Measurements from ENCODE around the gene RERE. TPM values are rescaled to one million over a fixed set of nuclear protein-coding genes. Genes with fewer than 3 reads are reported as not detected.
"Not testable (repeated sequence)": the region's sequence is repeated elsewhere in the genome, so short reads cannot be mapped to it uniquely, and the experiment has no call there.

Gene RERE
- total RNA-seq, 1 experiment from 2014 or later = 14.9 TPM

- DNase-seq (ENCODE audit: low read depth) = no peak
These were observed 176.0 kb downstream of the RERE start for GRCh38 chr1:8641377-8641997.

GRCh38 chr1:8640950-8641349, 176.5 kb downstream of the RERE start:
- no peak for DNase-seq (ENCODE audit: low read depth)

GRCh38 chr1:8639148-8639547, 178.3 kb downstream of the RERE start:
- DNase-seq (ENCODE audit: low read depth) = no peak

- DNase-seq (ENCODE audit: low read depth) = no peak
These were observed 183.5 kb downstream of the RERE start for GRCh38 chr1:8633741-8634501.

GRCh38 chr1:8632102-8632501, 185.3 kb downstream of the RERE start:
- DNase-seq (ENCODE audit: low read depth) = no peak

- DNase-seq (ENCODE audit: low read depth) = peak; percentile 43
These were observed 186.3 kb downstream of the RERE start for GRCh38 chr1:8631163-8631562.

- peak; percentile 34 for DNase-seq (ENCODE audit: low read depth)
These were observed 188.0 kb downstream of the RERE start for GRCh38 chr1:8629241-8630091.

- no peak for DNase-seq (ENCODE audit: low read depth)
These were observed 188.8 kb downstream of the RERE start for GRCh38 chr1:8628606-8629005.

- no peak for DNase-seq (ENCODE audit: low read depth)
These were observed 189.7 kb downstream of the RERE start for GRCh38 chr1:8627728-8628127.

- DNase-seq (ENCODE audit: low read depth) = peak; percentile 95
These were observed 191.2 kb downstream of the RERE start for GRCh38 chr1:8625981-8626898.

GRCh38 chr1:8625491-8625890, 191.9 kb downstream of the RERE start:
- no peak for DNase-seq (ENCODE audit: low read depth)

- not testable (repeated sequence) for DNase-seq (ENCODE audit: low read depth)
These were observed 193.7 kb downstream of the RERE start for GRCh38 chr1:8623651-8624192.

- not testable (repeated sequence) for DNase-seq (ENCODE audit: low read depth)
These were observed 195.6 kb downstream of the RERE start for GRCh38 chr1:8621785-8622348.

- DNase-seq (ENCODE audit: low read depth) = not testable (repeated sequence)
These were observed 196.3 kb downstream of the RERE start for GRCh38 chr1:8621034-8621582.

GRCh38 chr1:8619917-8620502, 197.4 kb downstream of the RERE start:
- DNase-seq (ENCODE audit: low read depth) = not testable (repeated sequence)

GRCh38 chr1:8619419-8619818, 198.0 kb downstream of the RERE start:
- DNase-seq (ENCODE audit: low read depth) = not testable (repeated sequence)

- peak; percentile 90 for DNase-seq (ENCODE audit: low read depth)
These were observed 200.6 kb downstream of the RERE start for GRCh38 chr1:8616791-8617190.

- DNase-seq (ENCODE audit: low read depth) = not testable (repeated sequence)
These were observed 205.6 kb downstream of the RERE start for GRCh38 chr1:8611634-8612515.

- no peak for DNase-seq (ENCODE audit: low read depth)
These were observed 209.5 kb downstream of the RERE start for GRCh38 chr1:8607906-8608305.
